Neural cell (in vitro differentiated cells): Measurements from ENCODE around the gene CEP85. TPM values are rescaled to one million over a fixed set of nuclear protein-coding genes. Genes with fewer than 3 reads are reported as not detected.

Source experiments
- H2AFZ ChIP-seq: fragments of 200-600, 300-800 bp; sonication (generic), shearing (Covaris generic); 2 replicates; pipeline ENCODE4 v1.6.0; 2014; ENCODE audit warnings: low read depth, mild to moderate bottlenecking, antibody characterized with exemption, low read length, moderate library complexity
- H3F3A ChIP-seq: fragments of 200-600 bp; shearing (Covaris generic); 2 replicates; pipeline ENCODE4 v1.6.1; 2016; ENCODE audit warnings: mild to moderate bottlenecking, moderate library complexity, mixed read lengths, antibody characterized with exemption, low read length; ENCODE audit not compliant: insufficient read depth, poor library complexity, severe bottlenecking
- H3K27ac ChIP-seq: fragments of 200-600, 300-800 bp; sonication (generic), shearing (Covaris generic); 2 replicates; pipeline ENCODE4 v1.5.1; 2014; ENCODE audit warnings: mild to moderate bottlenecking, low read length, moderate library complexity
- H3K27me3 ChIP-seq: fragments of 300-800, 200-600 bp; sonication (generic), shearing (Covaris generic); 2 replicates; pipeline ENCODE4 v1.6.0; 2014; ENCODE audit warnings: mild to moderate bottlenecking, low read depth, low read length, moderate library complexity; ENCODE audit not compliant: insufficient read depth
- H3K36me3 ChIP-seq: fragments of 300-800, 200-600 bp; sonication (generic), shearing (Covaris generic); 2 replicates; pipeline ENCODE4 v1.5.1; 2014; ENCODE audit warnings: mild to moderate bottlenecking, antibody characterized with exemption, low read length, moderate library complexity; ENCODE audit not compliant: insufficient read depth
- H3K4me2 ChIP-seq: fragments of 300-800, 200-600 bp; sonication (generic), shearing (Covaris generic); 2 replicates; pipeline ENCODE4 v1.6.0; 2014; ENCODE audit warnings: mild to moderate bottlenecking, low read length
- H3K4me3 ChIP-seq: fragments of 300-800, 200-600 bp; sonication (generic), shearing (Covaris generic); 2 replicates; pipeline ENCODE4 v1.5.1; 2014; ENCODE audit warnings: mild to moderate bottlenecking, low read length, moderate library complexity
- H3K79me2 ChIP-seq: fragments of 200-600 bp; shearing (Covaris generic); replicated peaks from 2 replicates; pipeline ENCODE4 v1.6.0; 2014; ENCODE audit warnings: mild to moderate bottlenecking, low read length, moderate library complexity; ENCODE audit not compliant: insufficient read depth
- H3K9ac ChIP-seq: fragments of 300-800, 200-600 bp; sonication (generic), shearing (Covaris generic); 2 replicates; pipeline ENCODE4 v1.6.1; 2016; ENCODE audit warnings: mild to moderate bottlenecking, low read length, mixed read lengths
- H3K9me2 ChIP-seq: fragments of 200-600 bp; shearing (Covaris generic); 2 replicates; pipeline ENCODE4 v1.6.1; 2016; ENCODE audit warnings: mild to moderate bottlenecking, low read length, mixed read lengths; ENCODE audit not compliant: insufficient read depth
- H3K9me3 ChIP-seq: fragments of 200-600, 300-800 bp; sonication (generic), shearing (Covaris generic); 2 replicates; pipeline ENCODE4 v1.6.1; 2016; ENCODE audit warnings: mild to moderate bottlenecking, mixed run types, low read length, moderate library complexity, mixed read lengths
- H4K20me1 ChIP-seq: fragments of 200-600 bp; shearing (Covaris generic); 2 replicates; pipeline ENCODE4 v1.6.1; 2016; ENCODE audit warnings: mild to moderate bottlenecking, mixed run types; ENCODE audit not compliant: insufficient read depth
- CTCF ChIP-seq: fragments of 450-650 bp; IDR thresholded peaks from 2 replicates; pipeline ENCODE4 v1.5.1; 2014; ENCODE audit warnings: antibody characterized with exemption, mild to moderate bottlenecking, moderate library complexity; ENCODE audit not compliant: poor library complexity, severe bottlenecking
- EP300 ChIP-seq: fragments of 450-650 bp; conservative IDR thresholded peaks from 2 replicates; pipeline ENCODE4 v1.6.1; 2014; ENCODE audit warnings: antibody characterized with exemption, mild to moderate bottlenecking, moderate library complexity; ENCODE audit not compliant: poor library complexity, severe bottlenecking
- EZH2 ChIP-seq: fragments of 200-600, 300-800 bp; shearing (Covaris generic), sonication (generic); IDR thresholded peaks from 2 replicates; pipeline ENCODE4 v1.6.1; 2014; ENCODE audit warnings: antibody characterized with exemption, low read length, borderline replicate concordance, mild to moderate bottlenecking; ENCODE audit not compliant: insufficient read depth, poor library complexity, severe bottlenecking
- MXI1 ChIP-seq: fragments of 450-650 bp; conservative IDR thresholded peaks from 2 replicates; pipeline ENCODE4 v1.6.1; 2014; ENCODE audit warnings: antibody characterized with exemption, mild to moderate bottlenecking; ENCODE audit not compliant: poor library complexity, severe bottlenecking
- POLR2AphosphoS5 ChIP-seq: IDR thresholded peaks from 2 replicates; pipeline ENCODE4 v1.6.1; 2012
- RAD21 ChIP-seq: fragments of 450-650 bp; conservative IDR thresholded peaks from 2 replicates; pipeline ENCODE4 v1.6.1; 2014; ENCODE audit warnings: antibody characterized with exemption, mild to moderate bottlenecking, moderate library complexity
- REST ChIP-seq: IDR thresholded peaks from 2 replicates; pipeline ENCODE4 v1.6.1; 2012; ENCODE audit warnings: borderline replicate concordance
- SMC3 ChIP-seq: fragments of 450-650 bp; conservative IDR thresholded peaks from 2 replicates; pipeline ENCODE4 v1.6.1; 2014; ENCODE audit warnings: antibody characterized with exemption, mild to moderate bottlenecking, moderate library complexity; ENCODE audit not compliant: poor library complexity
- TAF1 ChIP-seq: IDR thresholded peaks from 2 replicates; pipeline ENCODE4 v1.6.1; 2012; ENCODE audit warnings: low read depth
- polyA plus RNA-seq: library from polyadenylated mRNA; depleted of rRNA; stranded (reverse); fragments of >200 nt; gene quantifications from 2 replicates; pipeline ENCODE4 v1.2.3, GENCODE V29; 2014

The CEP85 gene
- polyA plus RNA-seq, 1 donor from 2014 or later = 20.5 TPM

GRCh38 chr1:26252718-26253117 lies 18.7 kb downstream of the CEP85 start:
- Histone ChIP-seq H3K27me3 (no peaks in the 10 kb centered on the region), H3K4me3 (no peak overlapping the region), H3K9ac (no peak overlapping the region), H3F3A (no peaks in the 10 kb centered on the region), H3K36me3 (no peaks in the 10 kb centered on the region), H3K4me2 (no peak overlapping the region), H3K9me3 (no peaks in the 10 kb centered on the region), H2AFZ (no peak overlapping the region), H3K27ac (no peak overlapping the region), H3K9me2 (no peaks in the 10 kb centered on the region), H4K20me1 (no peaks in the 10 kb centered on the region), H3K79me2 (no peaks in the 10 kb centered on the region)
- no peak for TF ChIP-seq RAD21

- H3K4me2 ChIP-seq = no peak overlapping the region
- H3K9me2 ChIP-seq = no peaks in the 10 kb centered on the region
- no peaks in the 10 kb centered on the region for H3K36me3 ChIP-seq
- no peaks in the 10 kb centered on the region for H4K20me1 ChIP-seq
- H3F3A ChIP-seq = no peaks in the 10 kb centered on the region
- H3K79me2 ChIP-seq = no peaks in the 10 kb centered on the region
- H3K4me3 ChIP-seq = no peak overlapping the region
- H3K9ac ChIP-seq = no peak overlapping the region
- no peak for TF ChIP-seq SMC3
- TF ChIP-seq EP300 = no peak
- TF ChIP-seq MXI1 = no peak
- H2AFZ ChIP-seq = no peak overlapping the region
- no peaks in the 10 kb centered on the region for H3K9me3 ChIP-seq
- H3K27me3 ChIP-seq = no peaks in the 10 kb centered on the region
- no peak overlapping the region for H3K27ac ChIP-seq
Observed at GRCh38 chr1:26254404-26254803, 20.4 kb downstream of the CEP85 start.

GRCh38 chr1:26257222-26257621 lies 23.2 kb downstream of the CEP85 start:
- no peaks in the 10 kb centered on the region for H3K27me3 ChIP-seq
- H3K79me2 ChIP-seq = no peaks in the 10 kb centered on the region
- no peaks in the 10 kb centered on the region for H4K20me1 ChIP-seq
- no peaks in the 10 kb centered on the region for H3K36me3 ChIP-seq
- H3K9me2 ChIP-seq = no peaks in the 10 kb centered on the region
- no peaks in the 10 kb centered on the region for H3K9me3 ChIP-seq
- no peak overlapping the region for H3K9ac ChIP-seq
- no peak overlapping the region for H3K4me3 ChIP-seq
- TF ChIP-seq CTCF = no peak
- TF ChIP-seq EZH2 = no peak
- no peak for TF ChIP-seq EP300
- TF ChIP-seq REST = no peak
- no peak for TF ChIP-seq POLR2AphosphoS5
- no peak for TF ChIP-seq RAD21
- no peak for TF ChIP-seq SMC3
- TF ChIP-seq MXI1 = no peak
- no peak for TF ChIP-seq TAF1
- H3K27ac ChIP-seq = no peak overlapping the region
- H2AFZ ChIP-seq = no peak overlapping the region
- no peaks in the 10 kb centered on the region for H3F3A ChIP-seq
- H3K4me2 ChIP-seq = no peak overlapping the region
